MV-4-11 (cell line): ENCODE data around the gene ZNF552.
"Not testable (repeated sequence)": the region's sequence is repeated elsewhere in the genome, so short reads cannot be mapped to it uniquely, and the experiment has no call there.

Experiments used
- DNase-seq: peaks from one replicate; lab custom pipeline; 2025; lab: John Stamatoyannopoulos, UW

The ZNF552 gene

GRCh38 chr19:57818378-57818777 is 3.7 kb upstream of the ZNF552 start:
- DNase-seq: no peak

GRCh38 chr19:57817976-57818375 is 3.3 kb upstream of the ZNF552 start:
- no peak for DNase-seq

GRCh38 chr19:57816652-57817051 is 1.9 kb upstream of the ZNF552 start:
- no peak for DNase-seq

- DNase-seq: no peak
These were observed 748 bp upstream of the ZNF552 start for GRCh38 chr19:57815247-57816075.

DNA sequence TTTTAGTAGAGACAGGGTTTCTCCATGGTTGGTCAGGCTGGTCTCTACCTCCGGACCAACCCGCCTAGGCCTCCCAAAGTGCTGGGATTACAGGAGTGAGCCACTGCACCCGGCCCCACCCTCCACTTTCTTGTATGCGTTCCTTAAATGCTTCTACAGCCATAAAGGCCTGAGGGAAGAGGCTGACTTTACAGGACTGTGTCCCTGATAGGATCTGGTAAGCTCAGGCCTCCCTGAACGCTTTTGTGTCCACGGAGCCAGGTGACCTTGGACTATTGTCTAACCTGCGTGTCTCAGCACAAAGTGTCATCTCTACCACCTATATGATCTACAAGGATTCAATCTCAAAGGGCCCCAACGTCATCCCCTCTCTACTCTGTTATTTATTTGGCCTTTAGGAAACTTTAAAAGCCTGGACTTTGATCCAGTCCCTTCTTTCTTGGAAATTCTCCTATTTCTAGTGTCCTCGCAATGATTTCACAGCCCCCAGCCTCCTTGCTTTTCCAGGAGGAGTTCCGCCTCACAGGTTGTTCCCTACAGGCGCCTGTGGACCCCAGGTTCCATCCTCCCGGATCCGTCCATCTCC is 701 bp downstream of the ZNF552 start:
- no peak for DNase-seq

GRCh38 chr19:57812975-57813820 is 1.5 kb downstream of the ZNF552 start:
- DNase-seq: not testable (repeated sequence)

- DNase-seq: peak; percentile 44
These were observed 2.5 kb downstream of the ZNF552 start for GRCh38 chr19:57812226-57812625.

DNA sequence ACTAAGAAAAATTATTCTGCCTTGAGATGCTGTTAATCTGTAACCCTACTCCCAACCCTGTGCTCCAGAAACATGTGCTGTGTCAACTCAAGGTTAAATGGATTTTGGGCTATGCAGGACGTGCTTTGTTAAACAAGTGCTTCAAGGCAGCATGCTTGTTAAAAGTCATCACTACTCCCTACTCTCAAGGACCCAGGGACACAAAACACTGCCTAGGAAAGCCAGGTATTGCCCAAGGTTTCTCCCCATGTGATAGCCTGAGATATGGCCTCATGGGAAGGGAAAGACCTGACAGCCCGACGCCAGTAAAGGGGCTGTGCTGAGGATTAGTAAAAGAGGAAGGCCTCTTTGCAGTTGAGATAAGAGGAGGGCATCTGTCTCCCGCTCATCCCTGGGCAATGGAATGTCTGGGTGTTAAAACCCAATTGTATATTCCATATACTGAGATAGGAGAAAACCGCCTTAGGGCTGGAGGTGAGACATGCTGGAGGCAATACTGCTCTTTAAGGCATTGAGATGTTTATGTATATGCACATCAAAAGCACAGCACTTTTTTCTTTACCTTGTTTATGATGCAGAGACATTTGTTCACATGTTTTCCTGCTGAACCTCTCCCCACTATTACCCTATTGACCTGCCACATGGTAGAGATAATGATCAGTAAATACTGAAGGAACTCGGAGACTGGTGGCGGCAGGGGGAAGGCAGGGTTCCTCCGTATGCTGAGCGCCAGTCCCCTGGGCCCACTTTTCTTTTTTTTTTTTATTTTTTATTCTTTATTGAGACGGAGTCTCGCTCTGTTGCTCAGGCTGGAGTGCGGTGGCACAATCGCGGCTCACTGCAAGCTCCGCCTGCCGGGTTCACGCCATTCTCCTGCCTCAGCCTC is 4.1 kb downstream of the ZNF552 start:
- not testable (repeated sequence) for DNase-seq

DNA sequence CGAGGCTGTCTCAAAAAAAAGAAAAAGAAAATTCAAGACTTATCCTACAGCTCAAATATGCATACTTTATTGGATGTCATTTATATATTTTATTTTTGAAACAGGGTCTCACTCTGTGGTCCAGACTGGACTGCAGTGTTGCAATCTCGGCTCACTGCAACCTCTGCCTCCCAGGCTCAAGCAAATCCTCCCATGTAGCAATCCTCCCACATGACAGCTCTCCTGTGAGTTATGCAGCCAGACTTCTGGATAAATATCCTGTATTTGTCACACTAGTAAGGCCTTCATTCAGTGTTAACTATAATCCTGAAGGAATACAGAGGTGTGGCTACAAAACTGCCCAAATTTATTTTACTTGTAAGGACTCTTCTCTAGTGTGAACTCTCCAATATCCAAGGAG is 7.2 kb downstream of the ZNF552 start:
- no peak for DNase-seq

- DNase-seq: no peak
These were observed 11.0 kb downstream of the ZNF552 start for GRCh38 chr19:57803594-57804325.

- no peak for DNase-seq
These were observed 11.5 kb downstream of the ZNF552 start for GRCh38 chr19:57803265-57803593.

DNA sequence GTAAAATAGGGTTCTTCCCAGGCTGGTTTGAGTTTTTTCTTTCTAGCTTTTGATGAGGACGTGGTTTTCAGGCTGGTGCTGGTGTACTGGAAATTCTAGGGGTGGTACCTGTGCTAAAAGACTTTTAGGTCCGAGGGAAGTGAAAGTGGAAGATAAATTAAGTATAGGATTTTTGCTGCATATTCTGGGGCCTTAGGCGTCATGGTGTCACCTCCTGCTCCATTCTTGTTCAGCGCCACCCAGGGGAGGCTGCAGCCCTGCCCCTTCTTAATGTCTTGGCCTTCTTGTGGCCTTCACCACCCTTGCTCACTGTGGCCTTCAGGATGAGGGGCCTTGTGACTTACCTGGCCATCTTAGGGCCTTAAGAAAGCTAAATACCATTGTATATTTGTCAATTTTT is 12.4 kb downstream of the ZNF552 start:
- DNase-seq: peak; percentile 22

DNA sequence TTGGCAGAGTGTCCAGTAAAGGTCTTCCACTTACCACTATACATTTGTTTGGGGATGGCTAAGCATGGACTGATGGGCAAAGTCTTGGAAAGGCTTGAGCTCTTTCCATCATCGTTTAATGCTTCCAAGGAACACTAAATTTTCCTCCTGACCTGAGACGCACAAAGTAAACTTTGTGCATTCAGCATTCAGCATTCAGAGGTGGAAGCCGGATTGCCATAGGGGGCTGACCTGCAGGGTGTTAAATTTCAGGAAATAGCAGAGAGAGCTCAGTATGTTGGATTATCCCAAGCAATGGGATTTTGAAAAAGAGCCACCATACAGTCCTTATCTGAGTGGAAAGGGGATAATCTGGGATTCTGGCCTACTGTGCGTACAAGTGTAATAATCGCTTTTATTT is 14.0 kb downstream of the ZNF552 start:
- DNase-seq: no peak

DNA sequence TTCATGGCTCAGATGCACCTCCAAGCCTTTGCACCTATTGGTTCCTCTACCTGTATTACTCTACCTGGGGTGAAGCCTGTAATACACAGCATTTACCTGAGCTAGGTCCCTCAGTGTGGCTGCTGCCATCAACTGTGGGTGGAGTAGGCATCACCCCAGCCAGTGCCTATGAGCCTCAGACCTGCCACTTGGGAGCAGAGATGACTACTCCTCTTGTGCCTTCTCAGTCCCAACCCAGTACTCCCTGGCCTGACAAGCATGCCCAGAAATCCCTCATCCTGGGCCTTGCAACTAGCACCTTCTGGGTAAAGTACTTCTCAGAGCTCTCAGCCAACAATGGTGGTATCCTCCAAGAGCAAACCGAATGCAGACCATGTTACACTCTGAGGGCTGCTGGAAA is 18.1 kb downstream of the ZNF552 start:
- not testable (repeated sequence) for DNase-seq

- DNase-seq: no peak
These were observed 25.4 kb downstream of the ZNF552 start for GRCh38 chr19:57789288-57789687.

GRCh38 chr19:57788114-57788692 is 26.5 kb downstream of the ZNF552 start:
- DNase-seq: no peak

- DNase-seq: no peak
These were observed 27.8 kb downstream of the ZNF552 start for GRCh38 chr19:57786906-57787305.

DNA sequence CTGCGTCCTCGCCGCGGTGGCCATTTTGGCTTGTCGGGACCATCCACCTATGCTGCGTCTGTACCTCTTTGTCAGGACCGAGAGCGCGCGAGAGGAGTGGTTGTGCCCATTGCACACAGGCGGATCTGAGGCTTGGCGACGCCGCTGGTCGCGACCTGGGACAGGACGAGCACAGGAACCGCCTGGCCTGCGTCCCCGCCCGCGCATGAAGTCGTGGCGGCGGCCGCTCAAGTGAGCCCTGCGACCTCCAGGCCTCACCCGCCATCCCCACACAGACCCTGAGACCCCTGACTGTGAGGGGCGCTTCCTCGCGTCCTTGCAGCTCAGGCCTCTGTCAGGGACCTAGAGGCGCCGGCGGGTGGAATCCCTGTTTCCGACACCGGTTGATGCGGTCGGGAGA is 28.4 kb downstream of the ZNF552 start:
- DNase-seq: no peak

DNA sequence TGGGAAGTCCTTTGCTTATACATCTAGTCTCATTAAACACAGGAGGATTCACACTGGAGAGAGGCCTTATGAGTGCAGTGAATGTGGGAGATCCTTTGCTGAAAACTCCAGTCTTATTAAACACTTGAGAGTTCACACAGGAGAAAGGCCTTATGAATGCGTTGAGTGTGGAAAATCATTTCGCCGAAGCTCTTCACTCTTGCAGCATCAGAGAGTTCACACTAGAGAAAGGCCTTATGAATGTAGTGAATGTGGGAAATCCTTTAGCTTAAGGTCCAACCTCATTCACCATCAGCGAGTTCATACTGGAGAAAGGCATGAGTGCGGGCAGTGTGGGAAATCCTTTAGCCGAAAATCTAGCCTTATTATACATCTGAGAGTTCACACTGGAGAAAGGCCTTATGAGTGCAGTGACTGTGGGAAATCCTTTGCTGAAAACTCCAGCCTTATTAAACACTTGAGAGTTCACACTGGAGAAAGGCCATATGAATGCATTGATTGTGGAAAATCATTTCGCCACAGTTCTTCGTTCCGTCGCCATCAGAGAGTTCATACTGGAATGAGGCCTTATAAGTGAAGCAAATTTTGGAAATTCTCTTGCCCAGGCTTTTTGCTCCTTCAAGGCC is 35.4 kb downstream of the ZNF552 start:
- DNase-seq: no peak

DNA sequence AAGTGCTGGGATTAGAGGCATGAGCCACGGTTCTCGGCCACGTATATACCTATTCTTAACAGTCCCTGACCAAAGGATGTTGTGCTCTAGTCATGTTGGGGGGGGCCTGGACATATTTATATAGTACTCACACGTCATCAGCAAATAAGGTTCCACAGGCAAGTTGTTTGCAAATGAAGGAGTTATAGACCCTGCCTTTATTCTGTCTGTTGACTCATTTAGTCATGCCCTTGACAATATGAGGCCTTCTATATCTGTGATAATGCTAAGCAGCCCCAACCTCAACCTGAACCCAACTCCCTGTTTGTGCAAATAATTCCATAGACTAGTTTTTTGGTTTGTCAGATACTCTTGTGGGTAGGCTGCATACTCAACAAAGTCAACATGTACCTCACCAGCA is 36.4 kb downstream of the ZNF552 start:
- DNase-seq: no peak
